Measurements from ENCODE around the gene HOXB6. TPM values are rescaled to one million over a fixed set of nuclear protein-coding genes. Genes with fewer than 3 reads are reported as not detected.

Gene HOXB6
- total RNA-seq, 1 experiment from 2014 or later = 64.8 TPM

DNA sequence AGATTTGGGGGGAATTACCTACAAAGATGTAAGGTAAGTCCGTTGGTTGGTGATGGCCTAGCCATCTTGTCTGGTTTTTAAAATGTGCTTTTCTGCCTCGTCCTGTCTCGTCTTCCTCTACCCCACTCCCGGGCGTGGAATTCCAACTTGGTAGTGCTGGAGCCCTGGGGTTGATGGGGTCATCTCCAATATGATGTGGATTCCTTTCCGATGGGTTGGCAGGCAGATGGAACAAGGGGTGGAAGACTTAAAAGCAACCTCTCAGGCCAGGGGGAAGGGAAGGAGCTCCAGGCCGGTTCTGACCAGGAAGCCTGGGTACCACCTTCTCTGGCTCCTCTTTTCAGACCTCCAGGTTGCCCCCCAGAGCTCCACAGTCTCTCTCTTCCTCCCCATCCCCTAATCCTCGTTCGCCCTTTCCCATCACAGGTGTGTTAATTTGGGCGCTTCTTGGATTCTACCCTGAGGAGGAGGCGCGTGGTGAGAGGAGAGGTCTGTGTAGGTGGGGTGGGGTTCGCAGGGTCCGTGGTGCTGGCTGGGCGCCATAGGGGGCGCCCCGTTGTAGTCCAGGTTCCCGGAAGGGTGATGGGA, 54.8 kb downstream of the HOXB6 start:
- DNase-seq (ENCODE audit: low read depth, low spot score) = no peak
- Histone ChIP-seq H2AFZ (ENCODE audit: low read depth, low read length, poor library complexity, severe bottlenecking) (no peak overlapping the region), H3K79me2 (ENCODE audit: insufficient read depth, low read length) (no peaks in the 10 kb centered on the region), H3K27ac (ENCODE audit: low read depth, low read length) (no peak overlapping the region), H3K9me2 (ENCODE audit: insufficient read depth) (no peaks in the 10 kb centered on the region), H3K9ac (ENCODE audit: low read length) (no peak overlapping the region), H3K9me3 (ENCODE audit: control insufficient read depth in 1 of 2, insufficient read depth in 1 of 2, low read depth in 1 of 2, low read length in 2 of 2) (no peaks in the 10 kb centered on the region), H4K20me1 (ENCODE audit: insufficient read depth) (no peaks in the 10 kb centered on the region), H3K27me3 (ENCODE audit: insufficient read depth, low read length) (no peaks in the 10 kb centered on the region), H3K4me2 (ENCODE audit: low read length) (no peak overlapping the region), H3K4me3 (replicated peaks in 1 of 2; ENCODE audit: low read depth in 1 of 2, low read length in 2 of 2) (no peak overlapping the region), H3K36me3 (ENCODE audit: control insufficient read depth in 1 of 2, insufficient read depth in 2 of 2, low read length in 2 of 2) (peaks cover 0 to 4% of the 10 kb centered on the region in 2 experiments; a peak in 1 of 4 replicates), H3K4me1 (ENCODE audit: control insufficient read depth in 1 of 2, insufficient read depth in 2 of 2, low read length in 2 of 2) (no peaks in the 10 kb centered on the region)
- intact Hi-C loops (cut with micrococcal nuclease) = no loop called here
- TF ChIP-seq FOSL1 (IDR thresholded peaks at IDR 0.05; ENCODE audit: low read depth) = no peak
- TF ChIP-seq EZH2 (IDR thresholded peaks at IDR 0.05) = no peak
- no peak for TF ChIP-seq TCF7L2 (IDR thresholded peaks at IDR 0.05; ENCODE audit: borderline replicate concordance, extremely low read depth, insufficient read depth, insufficient read length)
- no peak for TF ChIP-seq JUND (IDR thresholded peaks at IDR 0.05)
- no peak for TF ChIP-seq CBX3 (IDR thresholded peaks at IDR 0.05; ENCODE audit: low read depth)
- no peak for TF ChIP-seq YY1 (IDR thresholded peaks at IDR 0.05; ENCODE audit: extremely low read depth, insufficient replicate concordance, low read depth, low read length)
- no peak for TF ChIP-seq SRF (IDR thresholded peaks at IDR 0.05; ENCODE audit: low read depth)
- TF ChIP-seq CTCF (IDR thresholded peaks at IDR 0.05 in 2 of 3, conservative IDR thresholded peaks at IDR 0.05 in 1 of 3; ENCODE audit: borderline replicate concordance in 1 of 3, insufficient read depth in 1 of 3, low read depth in 2 of 3, low read length in 2 of 3) = no peak
- TF ChIP-seq ELF1 (IDR thresholded peaks at IDR 0.05; ENCODE audit: borderline replicate concordance, low read depth) = no peak
- no TSS peak for BruUV-seq (replicated peaks)
- POLR2A ChIA-PET = no interaction called here
- CTCF ChIA-PET = no interaction called here
- RAD21 ChIA-PET (ENCODE audit: low non-redundant PET in 1 of 2, low total read pairs in 2 of 2, uncharacterized antibody in 2 of 2, unreplicated experiment in 2 of 2) = no interaction called here
- ATAC-seq = no peak
